Measurements from ENCODE around the gene GUCY1B1. TPM values are rescaled to one million over a fixed set of nuclear protein-coding genes. Genes with fewer than 3 reads are reported as not detected.
A peak's percentile ranks its signal among the peaks of the same experiment; 100 is the strongest.

GUCY1B1 gene
- polyA plus RNA-seq, 1 donor from 2014 or later, result 13.6 TPM

DNA sequence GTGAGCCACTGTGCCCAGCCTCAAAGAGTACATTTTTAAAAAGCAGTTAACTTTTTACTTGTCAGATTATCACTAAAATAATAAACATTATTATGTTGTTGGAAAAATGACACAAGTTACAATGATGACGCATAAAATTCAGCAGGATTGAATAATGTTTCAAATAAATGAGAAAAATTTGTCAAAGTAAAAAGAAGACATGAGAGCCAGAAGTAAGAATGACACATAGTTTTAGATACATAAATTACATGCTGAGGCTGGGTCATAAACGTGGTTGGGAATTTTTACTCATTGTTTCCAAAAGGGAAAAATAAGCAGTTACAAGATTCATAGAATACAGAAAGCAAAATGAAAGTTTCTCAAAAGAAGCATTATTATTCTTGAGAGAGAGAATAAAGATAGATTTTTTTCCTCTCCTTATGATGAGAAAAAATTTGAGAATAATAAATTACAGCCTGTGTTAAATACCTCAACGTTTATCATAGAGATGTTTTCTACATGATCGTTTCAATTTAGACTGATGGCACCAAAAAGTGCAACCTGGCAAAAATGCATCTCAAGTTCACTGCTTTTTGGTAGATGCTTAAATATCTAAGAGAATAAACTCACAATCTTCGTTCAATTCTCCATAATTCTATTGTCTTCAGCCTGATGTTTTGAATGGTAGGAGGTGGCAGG is 40.4 kb downstream of the GUCY1B1 start:
- H3K9me3 ChIP-seq (ENCODE audit: low read length), result no peaks in the 10 kb centered on the region
- no peaks in the 10 kb centered on the region for H3K36me3 ChIP-seq (ENCODE audit: insufficient read depth, low read length)
- H3F3A ChIP-seq (ENCODE audit: insufficient read depth, low read length, poor library complexity, severe bottlenecking), result no peaks in the 10 kb centered on the region
- H3K9ac ChIP-seq (ENCODE audit: low read length), result peak overlapping the region; percentile 41
- no peaks in the 10 kb centered on the region for H3K79me2 ChIP-seq (replicated peaks; ENCODE audit: insufficient read depth, low read length)
- peak overlapping the region; percentile 49 for H3K4me3 ChIP-seq (ENCODE audit: low read length)
- TF ChIP-seq EZH2 (IDR thresholded peaks at IDR 0.05; ENCODE audit: borderline replicate concordance, insufficient read depth, low read length, poor library complexity, severe bottlenecking) (no peak), REST (IDR thresholded peaks at IDR 0.05; ENCODE audit: borderline replicate concordance) (no peak), TAF1 (IDR thresholded peaks at IDR 0.05; ENCODE audit: low read depth) (no peak), POLR2AphosphoS5 (IDR thresholded peaks at IDR 0.05) (no peak), EP300 (conservative IDR thresholded peaks at IDR 0.05; ENCODE audit: poor library complexity, severe bottlenecking) (no peak), MXI1 (conservative IDR thresholded peaks at IDR 0.05; ENCODE audit: poor library complexity, severe bottlenecking) (no peak), SMC3 (conservative IDR thresholded peaks at IDR 0.05; ENCODE audit: poor library complexity) (no peak), RAD21 (conservative IDR thresholded peaks at IDR 0.05) (no peak), CTCF (IDR thresholded peaks at IDR 0.05; ENCODE audit: poor library complexity, severe bottlenecking) (no peak)
- H2AFZ ChIP-seq (ENCODE audit: low read depth, low read length), result no peak overlapping the region
- H3K27ac ChIP-seq (ENCODE audit: low read length), result peak overlapping the region; percentile 83
- no peaks in the 10 kb centered on the region for H3K9me2 ChIP-seq (ENCODE audit: insufficient read depth, low read length)
- H3K27me3 ChIP-seq (ENCODE audit: insufficient read depth, low read depth, low read length), result no peaks in the 10 kb centered on the region
- no peaks in the 10 kb centered on the region for H4K20me1 ChIP-seq (ENCODE audit: insufficient read depth)
- H3K4me2 ChIP-seq (ENCODE audit: low read length), result peak overlapping the region; percentile 9

DNA sequence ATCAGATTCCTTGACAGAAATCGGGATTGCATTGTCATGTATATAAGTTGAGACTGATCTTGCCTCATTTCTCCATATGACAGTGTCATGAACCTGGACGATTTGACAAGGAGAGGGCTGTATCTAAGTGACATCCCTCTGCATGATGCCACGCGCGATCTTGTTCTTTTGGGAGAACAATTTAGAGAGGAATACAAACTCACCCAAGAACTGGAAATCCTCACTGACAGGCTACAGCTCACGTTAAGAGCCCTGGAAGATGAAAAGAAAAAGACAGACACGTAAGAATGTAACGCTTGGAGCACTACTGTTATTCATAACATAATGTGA is 40.9 kb downstream of the GUCY1B1 start:
- H3K27ac ChIP-seq (ENCODE audit: low read length), result peak overlapping the region; percentile 83
- peak overlapping the region; percentile 49 for H3K4me3 ChIP-seq (ENCODE audit: low read length)
- peak overlapping the region; percentile 9 for H3K4me2 ChIP-seq (ENCODE audit: low read length)
- H3K9me2 ChIP-seq (ENCODE audit: insufficient read depth, low read length), result no peaks in the 10 kb centered on the region
- H3K9me3 ChIP-seq (ENCODE audit: low read length), result no peaks in the 10 kb centered on the region
- TF ChIP-seq MXI1 (conservative IDR thresholded peaks at IDR 0.05; ENCODE audit: poor library complexity, severe bottlenecking) (no peak), SMC3 (conservative IDR thresholded peaks at IDR 0.05; ENCODE audit: poor library complexity) (peak; percentile 17), REST (IDR thresholded peaks at IDR 0.05; ENCODE audit: borderline replicate concordance) (peak; percentile 96), POLR2AphosphoS5 (IDR thresholded peaks at IDR 0.05) (peak; percentile 81), EP300 (conservative IDR thresholded peaks at IDR 0.05; ENCODE audit: poor library complexity, severe bottlenecking) (peak; percentile 98), RAD21 (conservative IDR thresholded peaks at IDR 0.05) (no peak), TAF1 (IDR thresholded peaks at IDR 0.05; ENCODE audit: low read depth) (no peak), EZH2 (IDR thresholded peaks at IDR 0.05; ENCODE audit: borderline replicate concordance, insufficient read depth, low read length, poor library complexity, severe bottlenecking) (no peak), CTCF (IDR thresholded peaks at IDR 0.05; ENCODE audit: poor library complexity, severe bottlenecking) (no peak)
- no peaks in the 10 kb centered on the region for H3K36me3 ChIP-seq (ENCODE audit: insufficient read depth, low read length)
- H3K27me3 ChIP-seq (ENCODE audit: insufficient read depth, low read depth, low read length), result no peaks in the 10 kb centered on the region
- no peaks in the 10 kb centered on the region for H3K79me2 ChIP-seq (replicated peaks; ENCODE audit: insufficient read depth, low read length)
- no peaks in the 10 kb centered on the region for H4K20me1 ChIP-seq (ENCODE audit: insufficient read depth)
- no peaks in the 10 kb centered on the region for H3F3A ChIP-seq (ENCODE audit: insufficient read depth, low read length, poor library complexity, severe bottlenecking)
- peak overlapping the region; percentile 41 for H3K9ac ChIP-seq (ENCODE audit: low read length)
- no peak overlapping the region for H2AFZ ChIP-seq (ENCODE audit: low read depth, low read length)
